Lung (tissue), 12 donors: ENCODE measurements around the gene OR6J1. TPM values are rescaled to one million over a fixed set of nuclear protein-coding genes. Genes with fewer than 3 reads are reported as not detected.

ENCODE experiments used
- ATAC-seq: fragments of 200-7000 bp; cut with Tn5 transposase; one replicate; pipeline ENCODE4 v1.9.1; 2020; ENCODE audit warnings: moderate number of reproducible peaks; ENCODE audit not compliant: insufficient read depth, low FRiP score
- DNase-seq, 3 donors: peaks; one replicate each; pipeline ENCODE4 v3.0.0-alpha.2; 2013 to 2017
- H3K27ac ChIP-seq, 2 donors: one replicate each; pipeline ENCODE4 v1.5.1; 2013; ENCODE audit warnings: mild to moderate bottlenecking in 2 of 2, moderate library complexity in 2 of 2, control low read depth in 1 of 2, inconsistent platforms in 1 of 2, low read depth in 1 of 2, low read length in 1 of 2
- H3K27me3 ChIP-seq, 3 donors: one replicate each; pipeline ENCODE4 v1.5.1; 2013; ENCODE audit warnings: low read length in 2 of 3; ENCODE audit not compliant: control insufficient read depth in 3 of 3, insufficient read depth in 3 of 3
- H3K36me3 ChIP-seq, 4 donors: one replicate each; pipeline ENCODE4 v1.5.1; 2013; ENCODE audit warnings: low read length in 4 of 4, mild to moderate bottlenecking in 1 of 4, moderate library complexity in 1 of 4; ENCODE audit not compliant: control insufficient read depth in 4 of 4, insufficient read depth in 4 of 4
- H3K4me1 ChIP-seq, 5 donors: one replicate each; pipeline ENCODE4 v1.5.1; 2013; ENCODE audit warnings: low read length in 5 of 5, mild to moderate bottlenecking in 2 of 5, moderate library complexity in 1 of 5; ENCODE audit not compliant: control insufficient read depth in 5 of 5, insufficient read depth in 5 of 5
- H3K4me3 ChIP-seq: one replicate; pipeline ENCODE4 v1.5.1; 2013; ENCODE audit warnings: mild to moderate bottlenecking, control low read depth, moderate library complexity
- H3K9ac ChIP-seq, 2 donors: one replicate each; pipeline ENCODE4 v1.5.1; 2013; ENCODE audit warnings: low read length in 2 of 2, control low read depth in 1 of 2; ENCODE audit not compliant: insufficient read depth in 1 of 2
- H3K9me3 ChIP-seq, 4 donors: one replicate each; pipeline ENCODE4 v1.5.1; 2013; ENCODE audit warnings: low read length in 3 of 4, mild to moderate bottlenecking in 1 of 4, moderate library complexity in 1 of 4; ENCODE audit not compliant: control insufficient read depth in 4 of 4, insufficient read depth in 3 of 4
- CTCF ChIP-seq: IDR thresholded peaks from 2 replicates; pipeline ENCODE4 v1.5.1; 2012; ENCODE audit warnings: mild to moderate bottlenecking; ENCODE audit errors: control extremely low read depth, extremely low read depth
- WGBS, 2 donors: extraction: QIAGEN DNeasy Blood & Tissue Kit; methylation state at CpG; one replicate each; pipeline ENCODE4 v1.1.7; 2013; 5-methylcytosine and 5-hydroxymethylcytosine counted together
- polyA plus RNA-seq, 2 donors: library from polyadenylated mRNA; stranded (reverse); fragments of 200-250 nt; gene quantifications; one replicate each; pipeline ENCODE4 v1.2.1, GENCODE V29; 2013
- total RNA-seq, 2 donors: library from RNA; depleted of rRNA in 1 of 2; stranded (reverse); fragments of >200 nt in 1 of 2; gene quantifications; one replicate each; pipeline ENCODE4 v1.2.1, GENCODE V29; 2014 to 2021
- donor health status: control.
- donor health status: control.
- donor health status: Bipolar disorder and iron deficiency.
- donor health status: healthy.
- donor health status: DM: yes; HTN: yes; CAD: no.

Gene OR6J1
- total and polyA plus RNA-seq, 4 donors = 0.11 TPM; not detected in 3

GRCh38 chr14:22657861-22658260, 13.7 kb upstream of the OR6J1 start:
- whole genome bisulfite sequencing, 2 donors = 80 to 97% methylated on average over 1 of the region's 1 CpG
- peak in 2 of 3 donors; percentile 22 to 41 for DNase-seq
- no peak for ATAC-seq
- Histone ChIP-seq H3K36me3 (no peaks in the 10 kb centered on the region), H3K9ac (no peak overlapping the region), H3K27ac (no peak overlapping the region), H3K4me1 (no peaks in the 10 kb centered on the region), H3K27me3 (no peaks in the 10 kb centered on the region), H3K9me3 (no peaks in the 10 kb centered on the region), H3K4me3 (no peak overlapping the region)
- peak; percentile 35 for TF ChIP-seq CTCF

- 79 to 86% methylated on average over 8 of the region's 8 CpGs for WGBS, 2 donors
- no peaks in the 10 kb centered on the region for H3K36me3 ChIP-seq
- ATAC-seq = no peak
- H3K9me3 ChIP-seq = no peaks in the 10 kb centered on the region
- peak in 2 of 3 donors; percentile 13 to 35 for DNase-seq
- H3K4me3 ChIP-seq = no peak overlapping the region
- H3K27me3 ChIP-seq = no peaks in the 10 kb centered on the region
- no peak overlapping the region for H3K27ac ChIP-seq
- no peak for TF ChIP-seq CTCF
- no peak overlapping the region for H3K9ac ChIP-seq
- no peaks in the 10 kb centered on the region for H3K4me1 ChIP-seq
These were observed 13.0 kb upstream of the OR6J1 start for GRCh38 chr14:22656945-22657731.

- no peaks in the 10 kb centered on the region for H3K9me3 ChIP-seq
- TF ChIP-seq CTCF = no peak
- WGBS, 2 donors = 86 to 87% methylated on average over 2 of the region's 2 CpGs
- no peaks in the 10 kb centered on the region for H3K4me1 ChIP-seq
- H3K9ac ChIP-seq = no peak overlapping the region
- H3K27ac ChIP-seq = no peak overlapping the region
- H3K27me3 ChIP-seq = peaks cover 0 to 2% (median 0%) of the 10 kb centered on the region in 3 donors
- DNase-seq = no peak
- H3K36me3 ChIP-seq = no peaks in the 10 kb centered on the region
- no peak overlapping the region for H3K4me3 ChIP-seq
- no peak for ATAC-seq
These were observed 12.1 kb upstream of the OR6J1 start for GRCh38 chr14:22656226-22656625.
